K562 (cell line): Measurements from ENCODE around the gene NPAS3. TPM values are rescaled to one million over a fixed set of nuclear protein-coding genes. Genes with fewer than 3 reads are reported as not detected.

Experiments used
- ATAC-seq: fragments of 200-7000 bp; cut with Tn5 transposase; 3 replicates; pipeline ENCODE4 v1.9.1; 2020; ENCODE audit warnings: moderate library complexity
- BruUV-seq: library from RNA; stranded (reverse); fragments of 400-500 nt; replicated peaks from 2 replicates; lab custom pipeline; 2021; lab: Mats Ljungman, UMichigan
- CTCF ChIA-PET: fragments of 300-600 bp; formaldehyde crosslinking; extraction: SDS; loops from one replicate; lab custom pipeline; 2021; ENCODE audit warnings: low intra/inter-chr PET ratio; lab: Yijun Ruan, JAX
- POLR2A ChIA-PET: fragments of 300-600, 350-650 bp; sonication (Branson Sonifier 250); formaldehyde crosslinking; extraction: SDS; loops from one replicate; lab custom pipeline; 2021; ENCODE audit warnings: antibody characterized with exemption, inconsistent platforms; lab: Yijun Ruan, JAX
- DNase-seq, 4 experiments: peaks; one replicate each; pipeline versions ENCODE4 v3.0.0 to v3.0.0-alpha.2; 2011 to 2018; ENCODE audit warnings: low spot score in 3 of 4, mixed read lengths in 3 of 4; ENCODE audit errors: extremely low read depth in 1 of 4
- FAIRE-seq: peaks from 2 replicates; lab custom pipeline; 2011; peaks lifted over from hg19 to GRCh38; lab: Jason Lieb, UNC
- H2AFZ ChIP-seq: 2 replicates; pipeline ENCODE4 v1.6.0; 2011; ENCODE audit warnings: low read depth, low read length, control low read depth, inconsistent platforms
- H3K27ac ChIP-seq: fragments of 200-600 bp; 3 replicates; pipeline ENCODE4 v1.8.0; 2011; ENCODE audit warnings: low read depth, mild to moderate bottlenecking, control low read depth, inconsistent platforms, low read length, moderate library complexity, mixed read lengths; ENCODE audit errors: extremely low read depth
- H3K27me3 ChIP-seq, 2 experiments: fragments of 300-600 bp in 1 of 2; 2 replicates in 1 of 2; 3 replicates in 1 of 2; pipeline versions ENCODE4 v1.6.0 to v1.8.0; 2011; ENCODE audit warnings: inconsistent platforms in 2 of 2, low read length in 2 of 2, mild to moderate bottlenecking in 1 of 2, mixed read lengths in 1 of 2, moderate library complexity in 1 of 2; ENCODE audit not compliant: control insufficient read depth in 2 of 2, insufficient read depth in 2 of 2
- H3K36me3 ChIP-seq: fragments of 300-600 bp; 3 replicates; pipeline ENCODE4 v1.8.0; 2011; ENCODE audit warnings: mild to moderate bottlenecking, low read length, inconsistent platforms; ENCODE audit not compliant: control insufficient read depth, insufficient read depth
- H3K4me1 ChIP-seq, 2 experiments: fragments of 200-600 bp in 1 of 2; replicated peaks in 1 of 2; 2 replicates in 1 of 2; 3 replicates in 1 of 2; pipeline versions ENCODE4 v1.5.1 to v1.8.0; 2011; ENCODE audit warnings: inconsistent platforms in 2 of 2, low read length in 2 of 2, mild to moderate bottlenecking in 1 of 2, mixed read lengths in 1 of 2, moderate library complexity in 1 of 2; ENCODE audit not compliant: control insufficient read depth in 2 of 2, insufficient read depth in 2 of 2
- H3K4me2 ChIP-seq: 2 replicates; pipeline ENCODE4 v1.6.1; 2011; ENCODE audit warnings: low read length, control low read depth, inconsistent platforms, mixed read lengths; ENCODE audit not compliant: insufficient read depth
- H3K4me3 ChIP-seq: fragments of 200-600 bp; sonication (generic), shearing (Covaris generic); 2 replicates; pipeline ENCODE4 v1.5.1; 2016; ENCODE audit warnings: control low read depth, inconsistent platforms
- H3K79me2 ChIP-seq: fragments of 200-600 bp; 3 replicates; pipeline ENCODE4 v1.8.0; 2011; ENCODE audit warnings: low read length, inconsistent platforms; ENCODE audit not compliant: control insufficient read depth, insufficient read depth
- H3K9ac ChIP-seq, 2 experiments: 2 replicates each; pipeline versions ENCODE4 v1.6.0 to v1.6.1; 2011; ENCODE audit warnings: low read depth in 2 of 2, low read length in 2 of 2, control low read depth in 1 of 2, inconsistent platforms in 1 of 2, mild to moderate bottlenecking in 1 of 2, mixed read lengths in 1 of 2; ENCODE audit not compliant: insufficient read depth in 1 of 2
- H3K9me1 ChIP-seq: one replicate; pipeline ENCODE4 v1.6.0; 2011; ENCODE audit warnings: inconsistent platforms, mild to moderate bottlenecking, low read length, moderate library complexity; ENCODE audit not compliant: control insufficient read depth, insufficient read depth
- H3K9me3 ChIP-seq: replicated peaks from 2 replicates; pipeline ENCODE4 v1.5.1; 2011; ENCODE audit warnings: low read depth, low read length, inconsistent platforms; ENCODE audit not compliant: control insufficient read depth, insufficient read depth
- H4K20me1 ChIP-seq: replicated peaks from 2 replicates; pipeline ENCODE4 v1.6.1; 2011; ENCODE audit warnings: low read length, inconsistent platforms, mixed read lengths; ENCODE audit not compliant: control insufficient read depth, insufficient read depth
- ARID4B ChIP-seq: sonication (generic); formaldehyde crosslinking; IDR thresholded peaks from 2 replicates; pipeline ENCODE4 v1.8.0; 2022; ENCODE audit warnings: mild to moderate bottlenecking, missing genetic modification reagents
- BACH1 ChIP-seq: fragments of 200-800 bp; sonication (Bioruptor generic); IDR thresholded peaks from 2 replicates; pipeline ENCODE4 v1.6.1; 2016; ENCODE audit warnings: missing genetic modification characterization, missing compliant biosample characterization
- E2F1 ChIP-seq: sonication (generic); formaldehyde crosslinking; IDR thresholded peaks from 2 replicates; pipeline ENCODE4 v1.8.1; 2023; ENCODE audit warnings: mild to moderate bottlenecking, missing genetic modification reagents, moderate library complexity
- ELF1 ChIP-seq: fragments of 200-800 bp; sonication (Bioruptor generic); IDR thresholded peaks from 2 replicates; pipeline ENCODE4 v1.6.1; 2016; ENCODE audit warnings: missing genetic modification characterization, missing compliant biosample characterization
- GTF2E2 ChIP-seq: fragments of 200-800 bp; sonication (Bioruptor generic); IDR thresholded peaks from 2 replicates; pipeline ENCODE4 v1.6.1; 2016; ENCODE audit warnings: missing genetic modification characterization, missing compliant biosample characterization
- IRF1 ChIP-seq: sonication (generic); formaldehyde crosslinking; IDR thresholded peaks from 2 replicates; pipeline ENCODE4 v1.8.0; 2022; ENCODE audit warnings: missing genetic modification reagents, mild to moderate bottlenecking, borderline replicate concordance
- PML ChIP-seq: IDR thresholded peaks from 2 replicates; pipeline ENCODE4 v1.6.1; 2012; ENCODE audit warnings: low read length, inconsistent platforms
- SMARCB1 ChIP-seq: IDR thresholded peaks from 2 replicates; pipeline ENCODE4 v1.6.1; 2011; ENCODE audit warnings: improper control_type of control experiment, low read depth; ENCODE audit not compliant: insufficient read length
- U2AF2 ChIP-seq: fragments of 200-400 bp; formaldehyde crosslinking; optimal IDR thresholded peaks from 2 replicates; pipeline ENCODE3; 2017; ENCODE audit warnings: low read depth, mild to moderate bottlenecking, low read length
- ZNF445 ChIP-seq: fragments of 250-450 bp; sonication (Bioruptor Pico); IDR thresholded peaks from 2 replicates; pipeline ENCODE4 v1.4.0; 2020; ENCODE audit warnings: low read depth, mild to moderate bottlenecking, moderate library complexity
- WGBS: fragments of 100-300 bp; shearing (Covaris generic); methylation state at CpG from one replicate; pipeline ENCODE4 v1.1.6; 2016; ENCODE audit warnings: low coverage, mixed read lengths; ENCODE audit not compliant: insufficient coverage; ENCODE audit errors: missing lambda C conversion rate; 5-methylcytosine and 5-hydroxymethylcytosine counted together
- in situ Hi-C: fragments of 300-500 bp; cut with MboI; formaldehyde crosslinking; loops from 4 replicates; pipeline ENCODE4 v1.15.0; 2018; ENCODE audit warnings: inconsistent platforms, mixed read lengths
- intact Hi-C: fragments of 100-400 bp; cut with micrococcal nuclease; formaldehyde crosslinking; loops from 2 replicates; pipeline ENCODE4 v1.14.2; 2022
- polyA plus RNA-seq, 8 experiments: library from polyadenylated mRNA; depleted of rRNA in 4 of 8; stranded (reverse) in 5 of 8; unstranded in 3 of 8; fragments of >200 nt; fragmentation: Nextera tagmentation in 2 of 8; fragmentation: Illumina TruSeq in 1 of 8; extraction: Ambion mirVana in 2 of 8; extraction: Trizol in 1 of 8; gene quantifications; 2 replicates each; pipeline versions ENCODE4 v1.2.1 to v1.2.3, GENCODE V29; 2011 to 2014; ENCODE audit warnings: inconsistent platforms in 1 of 8, missing spikeins in 1 of 8
- total RNA-seq, 7 experiments: library from RNA; depleted of rRNA in 6 of 7; stranded (reverse); fragments of >200 nt in 6 of 7; fragmentation: Illumina TruSeq in 2 of 7; extraction: Trizol in 2 of 7; gene quantifications; 2 replicates each; pipeline versions ENCODE4 v1.2.1 to v1.2.3, GENCODE V29; 2011 to 2021; ENCODE audit warnings: low replicate concordance in 1 of 7

The NPAS3 gene
- total and polyA plus RNA-seq, 9 of the 15 experiments (the other 6 are each of a cell fraction or from before 2014, with no cell fraction given), result 0.04 TPM; not detected in 8

- Histone ChIP-seq H2AFZ (no peak overlapping the region), H3K79me2 (no peaks in the 10 kb centered on the region), H3K9ac (no peak overlapping the region), H3K4me1 (no peaks in the 10 kb centered on the region), H3K36me3 (no peaks in the 10 kb centered on the region), H3K4me2 (no peak overlapping the region), H3K27ac (no peak overlapping the region), H3K4me3 (no peak overlapping the region), H4K20me1 (no peaks in the 10 kb centered on the region), H3K9me3 (no peaks in the 10 kb centered on the region), H3K27me3 (no peaks in the 10 kb centered on the region), H3K9me1 (no peaks in the 10 kb centered on the region)
- in situ Hi-C loops, result no loop called here
- no CpG with 5 or more reads among the region's 3 CpGs for WGBS
- ChIA-PET CTCF (no interaction called here), POLR2A (no interaction called here)
- BruUV-seq, result no TSS peak
- no peak for TF ChIP-seq ARID4B
- TF ChIP-seq GTF2E2 (tag), result no peak
- no peak for TF ChIP-seq E2F1 (CRISPR knock-in tag)
- no peak for TF ChIP-seq SMARCB1
- TF ChIP-seq PML, result no peak
- TF ChIP-seq BACH1 (tag), result no peak
- no peak for TF ChIP-seq IRF1
- TF ChIP-seq U2AF2, result no peak
- TF ChIP-seq ELF1 (tag), result no peak
- TF ChIP-seq ZNF445 (CRISPR knock-in tag), result no peak
- FAIRE-seq (no peak), ATAC-seq (no peak), DNase-seq (no peak)
- intact Hi-C loops, result no loop called here
Measured at GRCh38 chr14:33634631-33635030, 696.0 kb downstream of the NPAS3 start.
